PFSK-1 (cell line): ENCODE measurements around the gene DMKN.

Experiments used
- FOXP2 ChIP-seq: optimal IDR thresholded peaks from 2 replicates; pipeline ENCODE3; 2011; ENCODE audit warnings: borderline replicate concordance, control low read depth, inconsistent platforms; ENCODE audit not compliant: insufficient read depth; ENCODE audit errors: extremely low read length, extremely low read depth
- POLR2AphosphoS5 ChIP-seq: IDR thresholded peaks from 2 replicates; pipeline ENCODE4 v1.6.1; 2012; ENCODE audit warnings: low read depth, mild to moderate bottlenecking, control low read depth, low read length, moderate library complexity
- REST ChIP-seq, 2 experiments: IDR thresholded peaks; 2 replicates each; pipeline versions ENCODE4 v1.6.1 to v1.8.0; 2011 to 2012; ENCODE audit warnings: low read depth in 2 of 2, low read length in 2 of 2, control low read depth in 1 of 2, inconsistent platforms in 1 of 2, mild to moderate bottlenecking in 1 of 2, moderate library complexity in 1 of 2; ENCODE audit not compliant: insufficient read depth in 1 of 2
- SIN3A ChIP-seq: IDR thresholded peaks from 2 replicates; pipeline ENCODE4 v1.6.1; 2012; ENCODE audit warnings: mild to moderate bottlenecking, low read length, moderate library complexity, borderline replicate concordance; ENCODE audit not compliant: insufficient read depth
- TAF1 ChIP-seq: IDR thresholded peaks from 2 replicates; pipeline ENCODE4 v1.6.1; 2012; ENCODE audit warnings: low read length, control low read depth, borderline replicate concordance; ENCODE audit not compliant: insufficient read depth

Gene DMKN

GRCh38 chr19:35508129-35508528 is 5.3 kb downstream of the DMKN start:
- no peak for TF ChIP-seq REST (IDR thresholded peaks at IDR 0.05; ENCODE audit: insufficient read depth in 1 of 2, low read depth in 2 of 2, low read length in 2 of 2)
- TF ChIP-seq POLR2AphosphoS5: no peak
- no peak for TF ChIP-seq FOXP2
- no peak for TF ChIP-seq SIN3A
- no peak for TF ChIP-seq TAF1

GRCh38 chr19:35507561-35507960 is 5.9 kb downstream of the DMKN start:
- no peak for TF ChIP-seq TAF1
- TF ChIP-seq SIN3A: no peak
- no peak for TF ChIP-seq POLR2AphosphoS5
- TF ChIP-seq FOXP2: no peak
- no peak for TF ChIP-seq REST (IDR thresholded peaks at IDR 0.05; ENCODE audit: insufficient read depth in 1 of 2, low read depth in 2 of 2, low read length in 2 of 2)

GRCh38 chr19:35506011-35506410 is 7.4 kb downstream of the DMKN start:
- TF ChIP-seq FOXP2 (no peak), SIN3A (no peak), REST (IDR thresholded peaks at IDR 0.05; ENCODE audit: insufficient read depth in 1 of 2, low read depth in 2 of 2, low read length in 2 of 2) (no peak), TAF1 (no peak), POLR2AphosphoS5 (no peak)

- no peak for TF ChIP-seq REST (IDR thresholded peaks at IDR 0.05; ENCODE audit: insufficient read depth in 1 of 2, low read depth in 2 of 2, low read length in 2 of 2)
- TF ChIP-seq FOXP2: no peak
- no peak for TF ChIP-seq SIN3A
Measured at GRCh38 chr19:35502751-35503150, 10.7 kb downstream of the DMKN start.

- TF ChIP-seq SIN3A: no peak
- no peak for TF ChIP-seq FOXP2
- no peak for TF ChIP-seq REST (IDR thresholded peaks at IDR 0.05; ENCODE audit: insufficient read depth in 1 of 2, low read depth in 2 of 2, low read length in 2 of 2)
Measured at GRCh38 chr19:35501684-35502083, 11.8 kb downstream of the DMKN start.
